Measurements from ENCODE around the gene SECTM1.

The SECTM1 gene

DNA sequence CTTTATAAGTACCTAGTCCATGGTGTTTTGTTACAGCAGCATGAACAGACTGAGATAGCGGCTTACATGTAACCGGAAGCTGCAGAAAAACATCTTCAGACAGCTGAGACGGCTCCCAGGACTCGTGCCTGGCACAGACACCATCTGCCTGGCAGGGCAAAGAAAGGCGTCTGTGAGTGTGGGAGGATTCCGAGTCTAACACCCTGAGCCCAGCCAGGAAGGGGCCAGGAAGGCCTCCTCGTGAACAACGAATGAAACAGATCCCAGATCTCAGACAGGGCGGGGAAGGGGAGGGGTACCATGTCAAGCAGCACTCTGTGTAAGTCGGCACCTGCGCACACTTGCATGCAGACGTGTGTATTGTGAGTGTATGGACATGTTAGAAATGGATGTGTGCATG lies 55.7 kb downstream of the SECTM1 start:
- no peak for DNase-seq

GRCh38 chr17:82276938-82277337 lies 56.6 kb downstream of the SECTM1 start:
- no peak for DNase-seq

GRCh38 chr17:82275326-82275725 lies 58.2 kb downstream of the SECTM1 start:
- no peak for DNase-seq

DNA sequence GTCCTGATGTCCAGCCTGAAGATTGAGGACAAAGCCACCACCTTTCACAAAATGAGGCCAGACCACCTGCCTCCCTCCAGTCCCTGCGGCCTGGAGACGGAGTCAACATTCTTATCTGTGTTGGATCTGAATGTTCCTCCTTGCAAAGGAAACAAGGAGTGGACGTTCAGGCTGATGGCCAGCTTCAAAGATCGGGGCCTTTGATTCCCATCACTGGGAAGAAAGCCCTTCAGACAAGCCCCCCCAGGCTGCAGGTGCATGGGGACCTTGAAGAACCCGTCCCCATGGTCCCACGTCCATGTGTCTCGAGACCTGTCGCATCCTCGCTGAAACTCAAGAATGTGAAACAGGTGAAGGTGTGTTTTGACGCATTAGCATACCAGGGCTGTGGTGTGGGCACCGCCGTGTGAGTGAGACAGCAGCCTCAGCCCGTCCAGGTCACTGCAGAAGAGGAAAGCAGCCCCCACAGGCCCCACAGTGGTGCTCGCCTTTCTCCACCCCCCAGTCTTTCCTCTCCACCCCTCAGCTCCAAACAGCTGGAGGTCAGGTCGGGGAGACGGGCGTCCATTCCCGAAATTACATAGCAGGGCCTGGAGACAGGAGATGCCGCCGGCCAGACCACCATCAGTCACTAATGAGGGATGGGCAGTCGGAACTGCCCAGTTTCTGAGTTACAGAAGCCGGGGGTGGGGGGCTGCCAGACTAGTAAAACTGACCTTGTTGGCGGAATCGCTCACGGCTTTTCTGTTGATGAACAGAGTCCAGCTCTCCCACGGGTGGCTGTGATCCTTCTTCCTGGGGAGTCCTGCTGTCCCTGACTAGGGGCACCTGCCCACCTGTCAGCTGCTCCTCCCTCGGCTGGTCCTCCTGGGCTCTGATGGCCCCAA lies 59.2 kb downstream of the SECTM1 start:
- no peak for DNase-seq

DNA sequence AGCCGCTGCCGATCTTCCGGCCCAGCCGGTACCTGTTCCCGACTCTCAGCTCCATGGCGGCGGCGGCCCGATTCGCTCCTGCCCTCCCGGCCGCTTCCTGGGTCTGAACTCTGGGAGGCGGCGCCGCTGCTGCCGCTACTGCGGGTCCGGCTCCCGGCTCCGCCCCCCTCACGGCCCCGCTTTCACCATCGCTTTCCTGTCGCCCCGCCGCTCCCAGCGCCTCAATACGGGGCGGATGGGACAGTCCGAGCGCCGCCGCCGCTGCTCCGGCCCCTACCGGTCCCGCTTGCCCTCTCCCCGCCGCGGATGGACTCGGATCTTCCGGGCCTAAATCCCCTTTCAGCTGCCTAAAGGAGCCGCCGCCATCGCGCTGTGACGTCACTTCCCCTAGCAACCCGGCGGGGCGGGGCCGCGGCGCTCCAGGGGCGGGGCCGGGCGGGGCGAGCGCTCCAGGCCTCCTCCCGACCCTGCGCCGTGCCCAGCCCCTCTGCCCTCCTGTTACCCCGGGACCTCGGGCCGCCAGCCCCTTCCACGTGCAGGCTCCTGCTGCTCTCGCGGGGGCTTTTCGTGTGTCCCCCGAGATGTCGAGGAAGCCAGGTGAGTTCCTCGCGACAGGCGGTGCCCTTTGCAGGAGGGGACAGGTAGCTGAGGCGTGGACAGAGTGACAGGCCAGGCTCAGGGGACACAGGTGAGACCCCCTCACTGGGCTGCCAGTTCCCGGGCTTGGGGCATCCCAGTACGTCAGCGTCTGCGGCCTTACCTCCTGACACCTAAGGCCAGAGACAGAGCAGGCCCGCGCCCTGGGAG lies 60.0 kb downstream of the SECTM1 start, which contains the start of gene CSNK1D:
CSNK1D (minus strand) TSS at position 374 of the 807 bp plus-strand sequence; CDS start at position 55, 319 bp downstream.
- DNase-seq = peak; percentile 82 to 83

GRCh38 chr17:82272495-82273326 lies 60.9 kb downstream of the SECTM1 start:
- no peak for DNase-seq

DNA sequence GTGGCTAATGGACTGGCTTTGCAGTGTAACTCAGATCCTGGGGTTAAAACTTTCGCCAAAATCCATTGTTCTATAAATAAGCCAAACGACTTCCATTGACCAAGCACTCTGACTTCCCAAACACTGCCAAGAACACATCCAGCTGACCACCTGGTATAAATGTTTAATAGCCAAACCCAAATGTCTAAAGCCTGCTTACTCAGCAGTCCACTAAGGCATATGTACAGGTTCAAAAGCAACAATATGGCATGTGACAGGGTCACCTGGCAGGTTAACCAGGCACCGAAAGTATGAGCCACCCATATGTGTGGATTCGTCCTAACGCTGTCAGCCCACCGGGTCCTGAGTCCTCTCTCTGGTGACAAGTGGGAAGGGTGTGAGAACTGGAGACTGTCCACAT lies 62.2 kb downstream of the SECTM1 start:
- DNase-seq = no peak

Measured in SHP77 (cell line).